Activated naive CD4-positive, alpha-beta T cell treated with anti-CD3 and anti-CD28 coated beads, Interleukin-2, amount 50 U/mL, for 16 hours (primary cell): ENCODE results near the gene NAT14.
"Not testable (repeated sequence)": the region's sequence is repeated elsewhere in the genome, so short reads cannot be mapped to it uniquely, and the experiment has no call there.

Source experiments
- DNase-seq: peaks from one replicate; pipeline ENCODE4 v3.0.0-alpha.2; 2020

The NAT14 gene

DNA sequence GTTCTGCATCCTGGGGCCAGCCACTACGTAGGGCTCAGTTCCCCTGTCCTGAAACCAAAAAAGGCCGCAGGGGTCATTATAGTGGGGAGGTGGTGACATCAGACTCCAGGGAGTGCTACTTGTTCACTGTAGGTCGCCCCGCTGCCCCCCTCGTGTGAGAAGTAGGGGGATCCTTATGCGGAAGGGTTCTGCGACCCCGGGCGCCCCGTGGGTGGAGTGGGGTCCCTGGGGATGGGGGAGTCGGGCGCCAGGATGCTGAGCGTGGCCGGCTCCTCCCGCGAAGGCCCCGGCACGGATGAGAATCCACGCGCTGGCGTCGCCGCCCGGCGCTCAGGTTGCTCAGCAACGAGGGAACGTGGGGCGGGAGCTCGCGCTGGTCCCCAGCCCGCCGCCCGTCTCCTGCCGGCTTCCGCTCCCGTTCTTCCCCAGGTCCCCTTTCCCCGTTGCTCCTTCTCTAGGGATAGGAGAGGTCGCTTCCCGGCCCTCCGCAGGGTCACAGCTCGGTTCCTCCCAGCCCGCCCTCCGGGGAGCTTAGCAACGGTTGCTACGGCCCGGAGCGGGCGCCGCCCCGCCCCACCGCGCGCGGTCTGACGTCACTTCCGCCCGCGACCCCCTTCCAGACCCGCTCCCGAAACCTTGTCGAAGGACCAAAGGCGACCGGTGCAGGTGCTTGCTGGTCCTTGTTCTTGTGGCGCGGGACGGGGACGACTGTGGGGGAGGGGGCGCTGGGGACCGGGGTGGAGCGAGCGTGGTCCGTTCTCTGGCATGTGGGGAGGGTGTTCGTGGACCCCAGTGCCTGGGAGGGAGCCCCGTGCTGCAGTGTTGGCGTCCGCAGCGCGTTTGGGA is at the start of gene NAT14:
Gene NAT14 (plus strand): TSS at position 596 of the 846 bp plus-strand sequence. CDS start 521 bp downstream, outside the sequence.
- peak; percentile 65 for DNase-seq

DNA sequence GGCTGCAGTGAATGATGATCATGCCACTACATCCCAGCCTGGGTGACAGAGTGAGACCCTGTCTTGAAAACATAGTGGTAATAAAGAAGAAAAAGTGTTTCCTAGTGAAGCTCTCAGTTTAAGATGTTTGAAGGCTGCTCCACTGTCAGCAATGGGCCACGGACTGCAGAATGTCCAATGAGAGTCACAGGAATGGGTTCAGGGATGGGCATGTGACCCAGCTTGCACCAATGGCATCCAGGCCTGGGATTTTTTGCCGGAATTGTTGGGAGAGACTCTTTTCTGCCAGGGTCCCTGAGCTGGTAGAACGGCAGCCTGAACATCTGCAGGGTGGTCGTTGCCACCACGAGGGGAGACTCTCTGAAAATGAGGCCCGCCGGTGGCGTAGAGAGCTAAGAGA is 48.1 kb upstream of the NAT14 start:
- DNase-seq = no peak

- DNase-seq = no peak
Observed at GRCh38 chr19:55437410-55437809, 47.6 kb upstream of the NAT14 start.

DNA sequence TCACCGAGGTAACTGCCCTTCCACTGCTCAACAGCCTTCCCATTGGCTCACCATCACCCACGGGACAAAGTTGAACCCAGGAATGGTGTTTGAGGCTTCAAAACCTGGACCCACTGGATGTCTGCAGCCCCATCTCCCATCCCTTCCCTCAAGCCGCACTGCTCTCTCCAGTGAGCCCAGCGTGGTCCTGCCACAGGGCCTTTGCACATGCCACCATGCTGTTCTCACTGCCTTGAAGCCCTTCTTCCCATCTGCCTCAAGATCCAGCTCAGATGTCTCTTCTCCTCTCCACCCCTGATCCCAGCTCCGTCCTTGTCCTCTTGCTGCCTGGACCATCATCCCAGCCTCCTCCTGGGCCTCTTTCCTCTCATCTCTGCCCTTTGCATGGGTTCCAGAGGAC is 45.9 kb upstream of the NAT14 start:
- DNase-seq = no peak

- no peak for DNase-seq
Observed at GRCh38 chr19:55440411-55441105, 44.4 kb upstream of the NAT14 start.

GRCh38 chr19:55441319-55441691 is 43.7 kb upstream of the NAT14 start:
- no peak for DNase-seq

DNA sequence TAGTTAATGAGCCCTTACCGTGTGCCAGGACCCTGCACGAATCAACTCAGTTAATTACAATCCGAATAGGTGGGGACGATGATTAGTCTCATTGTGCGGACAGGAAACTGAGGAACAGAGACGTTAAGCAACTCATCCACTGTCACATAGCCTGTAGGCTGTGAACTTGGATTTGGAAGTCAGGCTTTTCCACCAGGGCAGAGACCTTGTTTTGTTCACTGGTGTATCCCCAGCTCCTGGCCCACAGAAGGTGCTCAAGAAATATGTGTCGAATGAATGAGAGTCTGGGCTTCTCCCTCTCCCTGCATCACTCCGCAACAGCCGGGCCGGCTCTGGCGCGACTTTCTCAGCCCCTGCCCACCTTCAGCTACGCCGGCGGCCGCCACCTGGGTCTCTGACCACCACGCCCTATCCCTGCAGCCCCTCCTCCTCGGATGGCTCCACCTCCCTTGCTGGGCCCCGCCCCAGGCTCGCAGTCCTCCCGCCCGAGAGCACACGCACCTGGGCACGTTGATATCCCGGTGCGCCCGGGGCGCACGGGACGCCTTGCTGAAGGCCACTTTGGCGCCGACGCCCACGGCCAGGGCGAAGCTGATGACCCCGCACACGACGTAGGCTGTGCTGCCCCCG is 43.2 kb upstream of the NAT14 start:
- no peak for DNase-seq

- peak; percentile 36 for DNase-seq
Observed at GRCh38 chr19:55442372-55442961, 42.5 kb upstream of the NAT14 start.

- no peak for DNase-seq
Observed at GRCh38 chr19:55443045-55443823, 41.8 kb upstream of the NAT14 start, which contains the start of gene SHISA7. Gene SHISA7, minus strand, starts transcription at chr19:55443300. Its CDS starts 437 bp downstream, at chr19:55442863.

DNA sequence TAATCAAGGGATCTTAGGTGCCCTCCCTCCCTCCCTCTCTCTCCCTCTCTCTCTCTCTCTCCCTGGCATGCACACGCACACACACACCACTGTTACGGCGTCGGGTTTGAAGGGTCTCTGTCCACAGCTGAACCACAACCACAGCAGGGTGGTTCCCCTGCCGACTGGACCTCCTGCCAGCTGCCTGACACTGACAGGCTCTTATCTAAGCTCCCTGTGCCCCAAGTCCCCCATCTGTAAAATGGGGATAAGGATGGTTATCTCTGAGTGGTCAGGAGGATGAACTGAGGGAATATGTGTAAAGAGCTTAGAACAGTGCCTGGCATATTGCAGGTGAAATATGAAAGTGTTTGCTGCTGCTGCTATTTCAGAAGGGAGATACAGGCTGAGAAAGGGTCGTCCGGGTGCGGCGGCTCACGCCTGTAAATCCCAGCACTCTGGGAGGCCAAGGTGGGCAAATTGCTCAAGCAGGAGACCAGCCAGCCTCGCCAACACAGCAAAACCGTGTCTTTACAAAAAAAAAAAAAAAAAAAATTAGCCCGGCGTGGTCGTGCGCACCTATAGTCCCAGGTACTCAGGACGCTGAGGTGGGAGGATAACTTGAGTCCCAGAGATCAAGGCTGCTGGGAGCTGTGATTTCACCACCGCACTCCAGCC is 41.0 kb upstream of the NAT14 start:
- DNase-seq = no peak

DNA sequence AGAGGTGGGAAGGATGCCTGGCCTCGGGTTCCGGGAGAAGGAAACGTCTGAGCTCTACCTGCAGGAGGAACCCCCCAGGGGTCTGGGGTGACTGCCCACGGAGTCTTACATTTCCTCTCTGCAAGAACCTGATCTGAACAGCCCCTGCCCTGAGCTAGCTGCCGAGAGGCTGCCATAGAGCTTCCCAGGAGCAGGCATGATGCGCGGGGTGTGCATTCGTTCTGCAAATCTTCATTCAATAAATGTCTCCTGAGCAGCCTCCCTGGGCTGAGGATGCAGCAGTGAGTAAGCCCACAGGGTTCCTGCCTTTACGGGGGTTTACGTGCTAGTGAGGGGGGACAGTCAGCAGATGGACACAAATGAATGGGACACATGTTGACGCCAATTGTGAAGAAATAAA is 40.3 kb upstream of the NAT14 start:
- no peak for DNase-seq

DNA sequence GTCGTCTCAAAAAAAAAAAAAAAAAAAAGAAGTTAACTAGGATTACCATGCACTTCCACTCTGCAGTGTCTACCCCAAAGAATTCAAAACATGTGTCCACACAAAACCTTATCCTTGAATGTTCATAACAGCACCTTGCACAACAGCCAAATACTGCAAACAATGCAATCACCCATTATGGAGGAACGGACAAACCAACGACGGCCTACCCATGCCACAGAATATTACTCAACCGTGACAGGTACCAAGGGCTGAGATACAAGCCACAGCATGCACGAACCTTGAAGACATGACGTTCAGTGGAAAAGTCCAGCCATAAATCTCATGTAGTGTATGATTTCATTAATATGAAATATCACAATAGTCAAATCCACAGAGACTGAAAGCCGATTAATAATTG is 38.9 kb upstream of the NAT14 start:
- no peak for DNase-seq

DNA sequence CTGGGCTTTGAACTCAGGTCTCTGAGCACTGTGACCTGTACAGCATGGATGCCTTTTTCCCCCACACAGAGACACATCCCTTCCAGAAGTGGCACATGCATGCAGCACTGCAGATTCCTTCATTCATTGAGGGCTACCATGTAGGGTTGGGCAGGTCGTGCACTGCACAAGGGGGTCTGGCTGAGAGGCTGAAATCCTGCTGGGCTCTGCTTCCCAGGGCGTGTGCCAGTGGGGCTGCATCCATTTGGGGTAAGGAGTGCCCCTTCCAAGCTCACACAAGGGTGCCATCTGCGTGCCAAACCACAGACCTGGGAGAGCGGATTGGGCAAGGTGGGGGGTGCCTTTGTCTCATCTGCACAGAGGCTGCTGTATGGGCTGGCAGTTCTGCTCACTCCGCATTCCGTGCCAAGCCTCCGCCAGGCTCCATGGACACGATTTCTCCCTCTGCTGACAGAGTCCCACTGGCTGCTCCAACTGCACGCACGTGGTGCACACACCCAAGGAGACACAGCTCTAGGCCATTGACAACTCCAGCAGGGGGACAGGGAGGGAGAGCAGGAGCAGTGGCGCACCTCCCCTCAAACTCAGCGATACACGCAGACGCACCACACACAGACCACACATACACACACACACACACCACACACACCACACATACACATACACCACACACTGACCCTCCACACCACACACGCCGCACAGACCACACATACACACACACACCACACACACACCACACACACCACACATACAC is 37.4 kb upstream of the NAT14 start:
- no peak for DNase-seq

- not testable (repeated sequence) for DNase-seq
Observed at GRCh38 chr19:55448175-55448490, 36.9 kb upstream of the NAT14 start.

DNA sequence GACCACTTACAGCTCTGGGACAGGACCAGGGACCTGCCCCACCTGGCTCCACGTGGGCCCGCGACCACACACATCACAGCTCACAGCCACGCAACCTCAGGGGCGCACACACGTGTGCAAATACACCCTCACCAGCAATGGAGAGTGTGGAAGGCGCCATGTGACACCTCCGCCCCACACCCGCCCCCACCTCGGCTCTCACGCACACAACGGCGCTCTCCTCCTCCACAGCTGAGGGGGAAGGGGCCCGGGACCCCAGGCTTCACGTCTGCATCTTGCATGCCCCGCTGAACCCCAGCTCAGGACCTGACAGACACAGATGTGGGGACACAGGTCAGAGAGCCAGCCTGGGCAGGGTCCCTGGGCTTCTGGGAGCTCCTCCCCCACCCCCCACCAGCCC is 35.5 kb upstream of the NAT14 start:
- no peak for DNase-seq

DNA sequence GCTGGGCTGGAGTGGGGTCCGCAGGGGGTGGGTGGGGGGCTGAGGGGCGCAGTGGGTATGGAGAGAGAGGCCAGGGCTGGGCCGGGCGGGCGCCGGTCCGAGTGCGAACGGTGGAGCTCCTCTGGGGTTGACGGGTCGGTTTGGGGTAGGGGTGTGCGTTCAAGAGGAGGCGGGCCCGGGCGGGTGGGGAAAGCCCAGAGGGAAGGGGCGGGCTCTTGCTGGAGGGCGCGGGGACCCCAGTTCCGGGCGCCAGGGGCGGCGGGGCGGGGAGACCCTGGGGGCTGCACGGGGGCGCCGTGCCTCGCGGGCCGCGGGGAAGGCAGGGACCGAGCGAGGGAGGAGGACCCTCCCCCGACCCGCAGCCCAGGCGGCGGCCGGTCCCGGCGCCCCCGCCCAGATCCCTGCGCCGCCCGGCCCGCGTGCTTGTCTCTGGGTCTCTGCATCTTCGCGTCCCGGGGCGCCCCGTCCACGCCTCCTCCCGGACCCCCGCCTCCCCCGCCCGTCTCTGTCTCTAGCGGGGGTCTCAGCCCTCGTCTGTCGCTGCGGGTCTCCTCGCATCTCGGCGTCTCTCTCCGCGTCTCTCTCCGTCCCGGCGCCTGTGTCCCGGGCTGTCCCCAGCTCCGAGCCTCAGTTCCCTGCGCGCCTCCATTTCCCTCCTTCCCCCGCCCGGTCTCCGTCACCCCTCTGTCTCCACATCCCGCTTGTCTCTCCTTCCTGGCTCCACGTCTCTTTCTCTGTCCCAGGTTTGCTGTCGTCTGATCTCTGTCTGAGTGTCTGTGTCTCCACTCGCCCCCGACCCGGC is 33.6 kb upstream of the NAT14 start:
- no peak for DNase-seq

DNA sequence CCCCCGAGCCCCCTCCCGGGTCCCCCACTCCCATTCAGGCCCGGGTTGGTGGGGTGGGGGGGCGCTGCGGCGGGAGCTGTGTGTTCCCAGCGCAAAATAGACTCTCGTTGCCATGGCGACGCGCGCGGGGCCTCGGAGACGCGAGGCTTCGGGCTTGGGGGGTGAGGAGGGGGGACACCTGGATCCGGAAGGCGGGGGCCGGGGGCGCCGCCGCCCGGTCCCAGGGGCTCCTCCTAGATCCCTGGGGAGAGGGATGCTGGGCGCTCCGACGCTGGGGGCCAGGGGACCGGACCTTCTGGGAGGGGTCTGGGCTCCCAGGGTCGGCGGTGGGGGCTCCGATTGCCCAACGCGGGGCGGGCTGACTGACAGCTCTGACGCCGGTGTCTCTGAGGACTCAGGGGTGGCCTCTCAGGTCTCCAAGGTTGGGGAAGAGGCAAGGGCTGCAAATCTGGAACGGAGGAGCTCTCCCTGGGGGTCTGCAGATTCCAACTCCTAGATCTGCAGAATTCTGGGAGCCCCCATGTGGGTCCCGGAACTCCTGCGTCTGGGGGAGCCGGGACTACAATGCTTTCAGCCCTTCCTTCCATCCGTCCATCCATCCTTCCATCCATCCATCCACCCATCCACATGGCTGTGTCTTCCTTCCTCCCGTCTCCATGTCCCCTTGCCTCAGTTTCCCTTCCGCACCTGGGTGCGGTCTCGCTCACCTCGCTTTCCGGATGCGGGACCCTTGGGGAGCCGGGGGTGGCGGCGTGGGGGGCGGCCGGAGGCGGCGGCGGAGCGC is 32.8 kb upstream of the NAT14 start:
- no peak for DNase-seq

DNA sequence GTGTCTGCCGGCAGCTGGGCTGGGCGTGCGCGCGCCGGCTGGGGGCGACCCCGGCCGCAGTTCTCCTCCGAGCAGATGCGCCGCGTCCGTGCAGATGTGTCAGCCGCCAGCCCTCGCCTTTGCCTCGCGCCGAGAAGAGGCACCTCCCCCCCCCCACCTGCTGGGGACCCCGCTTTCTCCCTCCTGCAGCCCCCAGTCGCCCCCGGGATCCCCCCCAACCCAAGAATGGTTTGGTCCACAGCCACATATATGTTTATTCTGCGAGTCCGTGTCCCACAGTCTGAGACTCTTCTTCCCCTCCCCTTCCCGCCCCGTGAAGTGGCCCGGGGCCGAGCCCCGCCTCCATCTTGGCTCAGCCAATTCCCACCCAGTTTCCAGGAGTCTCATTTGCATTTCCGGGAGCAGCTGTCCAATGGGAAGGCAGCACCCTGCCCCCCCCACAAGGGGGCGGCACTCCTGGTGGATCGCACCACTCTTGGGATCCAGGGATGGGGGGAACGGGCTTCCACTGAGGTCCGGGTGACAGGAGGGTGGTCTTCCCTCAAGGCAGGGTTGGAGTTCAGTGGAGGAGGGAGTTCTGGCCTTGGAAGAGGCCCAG is 32.1 kb upstream of the NAT14 start:
- peak; percentile 32 for DNase-seq
